HG02852 (cell line): ENCODE measurements around the gene PLAAT2.
"Not testable (repeated sequence)": the region's sequence is repeated elsewhere in the genome, so short reads cannot be mapped to it uniquely, and the experiment has no call there.

ENCODE experiments used
- ATAC-seq: cut with Tn5 transposase; IDR thresholded peaks from one replicate; pipeline ENCODE4 v1.9.1; 2021; ENCODE audit warnings: mild to moderate bottlenecking, moderate library complexity; ENCODE audit not compliant: unreplicated experiment

Gene PLAAT2

GRCh38 chr11:63581224-63581623 is 18.0 kb upstream of the PLAAT2 start:
- ATAC-seq: not testable (repeated sequence)

- ATAC-seq: not testable (repeated sequence)
Observed at GRCh38 chr11:63578882-63579281, 15.7 kb upstream of the PLAAT2 start.

GRCh38 chr11:63574856-63575602 is 11.8 kb upstream of the PLAAT2 start:
- ATAC-seq: no peak

- ATAC-seq: no peak
Observed at GRCh38 chr11:63573881-63574855, 11.0 kb upstream of the PLAAT2 start.

GRCh38 chr11:63572026-63572688 is 9.0 kb upstream of the PLAAT2 start:
- ATAC-seq: no peak

GRCh38 chr11:63569570-63569969 is 6.4 kb upstream of the PLAAT2 start:
- no peak for ATAC-seq

GRCh38 chr11:63567044-63567840 is 4.1 kb upstream of the PLAAT2 start:
- peak; percentile 74 for ATAC-seq

GRCh38 chr11:63564784-63565350 is 1.7 kb upstream of the PLAAT2 start:
- ATAC-seq: no peak

GRCh38 chr11:63564056-63564774 is 1.0 kb upstream of the PLAAT2 start:
- peak; percentile 64 for ATAC-seq

- no peak for ATAC-seq
Observed at GRCh38 chr11:63560506-63561180, 2.5 kb downstream of the PLAAT2 start.

GRCh38 chr11:63558459-63559157 is 4.6 kb downstream of the PLAAT2 start:
- no peak for ATAC-seq

- no peak for ATAC-seq
Observed at GRCh38 chr11:63557570-63557969, 5.6 kb downstream of the PLAAT2 start.

- no peak for ATAC-seq
Observed at GRCh38 chr11:63556404-63557013, 6.7 kb downstream of the PLAAT2 start.

- ATAC-seq: no peak
Observed at GRCh38 chr11:63554877-63555223, 8.3 kb downstream of the PLAAT2 start.

GRCh38 chr11:63553759-63554158 is 9.4 kb downstream of the PLAAT2 start:
- ATAC-seq: peak; percentile 84

- ATAC-seq: no peak
Observed at GRCh38 chr11:63552921-63553320, 10.3 kb downstream of the PLAAT2 start.

- no peak for ATAC-seq
Observed at GRCh38 chr11:63551889-63552266, 11.3 kb downstream of the PLAAT2 start.
